ENCODE data around the gene ZFAND2B. TPM values are rescaled to one million over a fixed set of nuclear protein-coding genes. Genes with fewer than 3 reads are reported as not detected.

Gene ZFAND2B
- polyA plus RNA-seq, 1 donor (not counting 4 experiments of a cell fraction or from before 2014, with no cell fraction given), result 23.2 TPM

DNA sequence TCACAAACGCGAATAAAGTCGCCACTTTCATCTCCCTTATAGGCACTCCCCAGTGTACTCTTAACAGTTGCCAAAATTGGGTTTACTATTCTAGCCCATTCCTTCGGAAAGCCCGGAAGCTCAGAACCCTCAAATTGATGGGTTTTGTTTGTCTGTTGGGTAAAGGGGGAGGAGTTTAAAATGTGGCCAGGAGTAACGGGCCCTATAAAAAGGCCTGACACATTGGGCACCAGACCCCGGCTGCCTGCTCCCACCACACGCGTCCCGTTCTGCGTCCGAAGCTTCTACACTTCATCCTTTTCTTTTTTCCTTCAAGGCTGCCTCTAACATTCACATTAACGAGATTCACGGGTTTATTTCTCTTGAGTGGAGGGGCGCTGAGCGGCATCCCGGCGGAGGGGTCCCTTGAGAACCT lies 46.8 kb upstream of the ZFAND2B start:
- Histone ChIP-seq H3K4me2 (ENCODE audit: control insufficient read depth, extremely low read depth, insufficient read depth, low read depth, low read length) (peak overlapping the region; percentile 95), H3K27ac (ENCODE audit: control insufficient read depth, insufficient read depth, low read length) (no peak overlapping the region), H4K20me1 (ENCODE audit: control insufficient read depth, extremely low read depth, insufficient read depth, low read length) (no peaks in the 10 kb centered on the region), H3K4me1 (ENCODE audit: control insufficient read depth, extremely low read depth, insufficient read depth, low read length) (peaks cover 8% of the 10 kb centered on the region), H3K9me1 (ENCODE audit: control insufficient read depth, extremely low read depth, insufficient read depth, low read length) (no peaks in the 10 kb centered on the region), H3K9ac (ENCODE audit: control insufficient read depth, extremely low read depth, insufficient read depth, low read length) (peak overlapping the region; percentile 82), H3K9me3 (ENCODE audit: control insufficient read depth, low read depth, low read length) (no peaks in the 10 kb centered on the region), H2AFZ (ENCODE audit: control insufficient read depth, low read length) (peak overlapping the region; percentile 71), H3K79me2 (ENCODE audit: control insufficient read depth, insufficient read depth, low read length) (no peaks in the 10 kb centered on the region), H3K27me3 (ENCODE audit: control insufficient read depth, extremely low read depth, insufficient read depth, low read length) (no peaks in the 10 kb centered on the region), H3K4me3 (ENCODE audit: control insufficient read depth in 2 of 3, extremely low read depth in 1 of 3, insufficient read depth in 2 of 3, low read depth in 1 of 3, low read length in 3 of 3) (peak overlapping the region; percentile 56 to 75 (median 74)), H3K36me3 (ENCODE audit: control insufficient read depth in 2 of 2, extremely low read depth in 1 of 2, insufficient read depth in 2 of 2, low read length in 2 of 2) (peaks cover 2 to 3% of the 10 kb centered on the region in 2 experiments)
- dilution Hi-C loops (cut with MboI; ENCODE audit: extremely low pct_ligation_motif_present, low sequenced_read_pairs), result no loop called here
- FAIRE-seq (no peak), DNase-seq (ENCODE audit: low read depth, low spot score) (no peak)
- no peak for TF ChIP-seq EZH2 (IDR thresholded peaks at IDR 0.05; ENCODE audit: low read length)
- TF ChIP-seq, protein P1, sequence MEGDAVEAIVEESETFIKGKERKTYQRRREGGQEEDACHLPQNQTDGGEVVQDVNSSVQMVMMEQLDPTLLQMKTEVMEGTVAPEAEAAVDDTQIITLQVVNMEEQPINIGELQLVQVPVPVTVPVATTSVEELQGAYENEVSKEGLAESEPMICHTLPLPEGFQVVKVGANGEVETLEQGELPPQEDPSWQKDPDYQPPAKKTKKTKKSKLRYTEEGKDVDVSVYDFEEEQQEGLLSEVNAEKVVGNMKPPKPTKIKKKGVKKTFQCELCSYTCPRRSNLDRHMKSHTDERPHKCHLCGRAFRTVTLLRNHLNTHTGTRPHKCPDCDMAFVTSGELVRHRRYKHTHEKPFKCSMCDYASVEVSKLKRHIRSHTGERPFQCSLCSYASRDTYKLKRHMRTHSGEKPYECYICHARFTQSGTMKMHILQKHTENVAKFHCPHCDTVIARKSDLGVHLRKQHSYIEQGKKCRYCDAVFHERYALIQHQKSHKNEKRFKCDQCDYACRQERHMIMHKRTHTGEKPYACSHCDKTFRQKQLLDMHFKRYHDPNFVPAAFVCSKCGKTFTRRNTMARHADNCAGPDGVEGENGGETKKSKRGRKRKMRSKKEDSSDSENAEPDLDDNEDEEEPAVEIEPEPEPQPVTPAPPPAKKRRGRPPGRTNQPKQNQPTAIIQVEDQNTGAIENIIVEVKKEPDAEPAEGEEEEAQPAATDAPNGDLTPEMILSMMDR (optimal IDR thresholded peaks at IDR 0.05 in 1 of 3, IDR thresholded peaks at IDR 0.05 in 1 of 3, conservative IDR thresholded peaks at IDR 0.05 in 1 of 3; ENCODE audit: extremely low read depth in 1 of 3, insufficient read depth in 2 of 3, low read length in 3 of 3), result no peak

DNA sequence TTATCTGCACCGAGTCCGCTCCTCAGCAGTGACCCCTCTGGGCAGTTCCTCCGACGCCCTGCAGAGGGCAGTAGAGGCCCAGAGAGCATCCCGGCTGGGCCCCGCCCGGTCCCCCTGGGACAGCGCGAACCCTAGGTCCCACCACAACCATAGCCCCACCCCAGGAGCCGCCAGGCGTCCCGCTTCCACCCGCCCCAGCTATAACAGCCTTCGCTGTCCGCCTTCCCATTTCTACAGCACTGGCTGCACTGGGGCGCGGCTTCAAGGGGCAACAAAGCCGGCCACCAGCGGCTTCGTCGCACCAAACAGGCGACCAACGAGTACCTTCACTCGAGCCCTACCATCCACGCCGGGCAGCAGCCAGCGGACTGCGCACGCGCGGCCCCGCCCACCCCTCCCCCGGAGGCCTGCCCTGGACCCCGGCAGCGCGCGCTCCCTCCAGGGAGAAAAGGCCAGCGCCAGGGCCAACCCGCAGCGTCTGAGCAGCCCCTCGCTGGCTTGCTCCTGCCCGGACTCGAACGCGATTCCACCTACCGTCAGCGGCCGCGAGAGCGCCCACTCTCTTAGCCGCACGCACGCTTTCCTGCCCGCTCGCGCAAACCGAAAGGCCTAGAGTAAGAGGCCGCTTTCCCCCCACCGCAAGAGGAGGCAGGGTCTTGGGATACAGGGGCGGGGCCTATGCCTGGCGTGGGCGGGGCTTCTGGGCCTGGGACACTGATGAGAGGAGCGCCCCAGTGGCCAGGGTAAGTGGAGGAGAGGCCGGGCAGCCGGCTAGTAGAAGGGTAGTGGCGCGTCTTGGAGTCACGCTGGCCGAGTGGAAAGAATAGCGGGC lies 46.2 kb upstream of the ZFAND2B start, which contains the start of gene NHEJ1:
TSS of gene NHEJ1 (minus strand) at position 630 of the 832 bp plus-strand sequence. CDS start 2,453 bp downstream, outside the sequence.
- H3K36me3 ChIP-seq (ENCODE audit: control insufficient read depth in 2 of 2, extremely low read depth in 1 of 2, insufficient read depth in 2 of 2, low read length in 2 of 2), result peaks cover 3% of the 10 kb centered on the region in 2 experiments
- H3K9me3 ChIP-seq (ENCODE audit: control insufficient read depth, low read depth, low read length), result no peaks in the 10 kb centered on the region
- peak within 1 kb of the TSS; percentile 95 for H2AFZ ChIP-seq (ENCODE audit: control insufficient read depth, low read length)
- DNase-seq (ENCODE audit: low read depth, low spot score) (peak; percentile 70), FAIRE-seq (no peak)
- no peaks in the 10 kb centered on the region for H3K9me1 ChIP-seq (ENCODE audit: control insufficient read depth, extremely low read depth, insufficient read depth, low read length)
- peak within 1 kb of the TSS; percentile 82 for H3K9ac ChIP-seq (ENCODE audit: control insufficient read depth, extremely low read depth, insufficient read depth, low read length)
- TF ChIP-seq, protein P1 (optimal IDR thresholded peaks at IDR 0.05 in 1 of 3, IDR thresholded peaks at IDR 0.05 in 1 of 3, conservative IDR thresholded peaks at IDR 0.05 in 1 of 3; ENCODE audit: extremely low read depth in 1 of 3, insufficient read depth in 2 of 3, low read length in 3 of 3), result peak; percentile 85 to 99 (median 90)
- TF ChIP-seq EZH2 (IDR thresholded peaks at IDR 0.05; ENCODE audit: low read length), result no peak
- dilution Hi-C loops (cut with MboI; ENCODE audit: extremely low pct_ligation_motif_present, low sequenced_read_pairs), result no loop called here
- peak within 1 kb of the TSS; percentile 66 for H3K27ac ChIP-seq (ENCODE audit: control insufficient read depth, insufficient read depth, low read length)
- H3K4me2 ChIP-seq (ENCODE audit: control insufficient read depth, extremely low read depth, insufficient read depth, low read depth, low read length), result peak within 1 kb of the TSS; percentile 95
- no peaks in the 10 kb centered on the region for H4K20me1 ChIP-seq (ENCODE audit: control insufficient read depth, extremely low read depth, insufficient read depth, low read length)
- no peaks in the 10 kb centered on the region for H3K27me3 ChIP-seq (ENCODE audit: control insufficient read depth, extremely low read depth, insufficient read depth, low read length)
- peaks cover 8% of the 10 kb centered on the region for H3K4me1 ChIP-seq (ENCODE audit: control insufficient read depth, extremely low read depth, insufficient read depth, low read length)
- no peaks in the 10 kb centered on the region for H3K79me2 ChIP-seq (ENCODE audit: control insufficient read depth, insufficient read depth, low read length)
- peak within 1 kb of the TSS; percentile 56 to 75 (median 74) for H3K4me3 ChIP-seq (ENCODE audit: control insufficient read depth in 2 of 3, extremely low read depth in 1 of 3, insufficient read depth in 2 of 3, low read depth in 1 of 3, low read length in 3 of 3)
